NB4 (cell line): ENCODE results near the gene CFTR.

Source experiments
- CTCF ChIP-seq: IDR thresholded peaks from one replicate; pipeline ENCODE4 v1.5.1; 2012; ENCODE audit warnings: low read depth, low read length
- POLR2A ChIP-seq: IDR thresholded peaks from 2 replicates; pipeline ENCODE4 v1.6.1; 2011; ENCODE audit warnings: mild to moderate bottlenecking; ENCODE audit not compliant: insufficient read length; ENCODE audit errors: extremely low read depth

- no peak for TF ChIP-seq POLR2A
- no peak for TF ChIP-seq CTCF
Measured at GRCh38 chr7:117698018-117698417, 218.2 kb downstream of the CFTR start.
